Gastroesophageal sphincter (tissue), 4 donors: ENCODE data around the gene ZNRF3. TPM values are rescaled to one million over a fixed set of nuclear protein-coding genes. Genes with fewer than 3 reads are reported as not detected.
"Not testable (repeated sequence)": the region's sequence is repeated elsewhere in the genome, so short reads cannot be mapped to it uniquely, and the experiment has no call there.

Source experiments
- ATAC-seq: fragments of 150-250 bp; one replicate; pipeline ENCODE4 v1.9.1; 2016; ENCODE audit warnings: mild to moderate bottlenecking, moderate library complexity
- H3K27ac ChIP-seq, 4 donors: fragments of 200-600 bp; sonication (generic) in 3 of 4; 1 replicate in 3 of 4; 2 replicates in 1 of 4; pipeline ENCODE4 v1.5.1; 2016 to 2019
- H3K27me3 ChIP-seq: fragments of 200-600 bp; sonication (generic); one replicate; pipeline ENCODE4 v1.5.1; 2019
- H3K36me3 ChIP-seq, 2 donors: fragments of 200-600 bp; sonication (generic); one replicate each; pipeline ENCODE4 v1.5.1; 2019; ENCODE audit warnings: control low read depth in 1 of 2
- H3K4me1 ChIP-seq, 3 donors: fragments of 200-600 bp; sonication (generic); 1 replicate in 2 of 3; 2 replicates in 1 of 3; pipeline ENCODE4 v1.5.1; 2016 to 2019; ENCODE audit warnings: control low read depth in 2 of 3
- H3K4me3 ChIP-seq, 2 donors: fragments of 200-600 bp; sonication (generic); one replicate each; pipeline ENCODE4 v1.5.1; 2019; ENCODE audit warnings: mild to moderate bottlenecking in 1 of 2, moderate library complexity in 1 of 2
- H3K9me3 ChIP-seq, 3 donors: fragments of 200-600 bp; sonication (generic); one replicate each; pipeline ENCODE4 v1.5.1; 2017 to 2019; ENCODE audit warnings: control low read depth in 2 of 3
- EP300 ChIP-seq: sonication (generic); formaldehyde crosslinking; IDR thresholded peaks from one replicate; pipeline ENCODE4 v1.6.1; 2017; ENCODE audit warnings: antibody characterized with exemption, mild to moderate bottlenecking
- POLR2A ChIP-seq, 2 donors: fragments of 450-650 bp; IDR thresholded peaks; one replicate each; pipeline ENCODE4 v1.6.1; 2017; ENCODE audit warnings: antibody characterized with exemption in 2 of 2, mild to moderate bottlenecking in 2 of 2, moderate library complexity in 1 of 2
- POLR2AphosphoS5 ChIP-seq: sonication (generic); formaldehyde crosslinking; IDR thresholded peaks from one replicate; pipeline ENCODE4 v1.6.1; 2017; ENCODE audit warnings: antibody characterized with exemption
- WGBS, 2 donors: methylation state at CpG; one replicate each; pipeline ENCODE4 v1.1.5; 2018; ENCODE audit warnings: low coverage in 1 of 2; 5-methylcytosine and 5-hydroxymethylcytosine counted together
- total RNA-seq, 4 donors: library from RNA; depleted of rRNA; stranded (reverse); fragments of >200 nt; gene quantifications; one replicate each; pipeline ENCODE4 v1.1.0, GENCODE V29; 2016
- TF ChIP-seq, protein P1 (sequence below), 4 experiments: fragments of 200-600 bp in 2 of 4; fragments of 450-650 bp in 2 of 4; sonication (generic) in 1 of 4; IDR thresholded peaks; one replicate each; pipeline ENCODE4 v1.5.1; 2017 to 2019; ENCODE audit warnings: antibody characterized with exemption in 4 of 4, mild to moderate bottlenecking in 2 of 4, moderate library complexity in 2 of 4

ZNRF3 gene
- total RNA-seq, 4 donors from 2014 or later: 14.8 to 27.7 (median 19.8) TPM

DNA sequence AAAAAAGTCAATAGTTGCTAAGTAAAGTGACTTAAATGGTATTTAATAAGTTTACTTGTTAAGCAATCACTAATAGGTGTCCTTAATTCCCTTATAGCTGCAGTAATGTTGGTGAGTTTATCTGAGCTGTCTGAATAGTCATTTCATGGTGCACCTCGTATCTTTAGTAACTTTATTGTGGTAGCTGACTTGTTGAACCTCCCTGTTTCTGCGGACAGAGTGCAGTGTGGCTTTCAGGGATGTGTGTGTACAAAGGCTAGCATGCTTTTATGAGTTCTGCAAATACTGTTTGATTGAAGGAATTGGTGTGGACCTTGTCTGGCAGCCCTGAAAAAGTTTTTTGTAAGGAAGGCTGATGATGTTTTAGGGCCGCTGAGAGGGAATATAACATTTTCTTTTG lies 2.6 kb downstream of the ZNRF3 start:
- no peaks in the 10 kb centered on the region for H3K27me3 ChIP-seq
- H3K4me1 ChIP-seq: peaks cover 0 to 55% (median 0%) of the 10 kb centered on the region in 3 donors
- TF ChIP-seq POLR2A (IDR thresholded peaks at IDR 0.05): no peak
- TF ChIP-seq, protein P1, sequence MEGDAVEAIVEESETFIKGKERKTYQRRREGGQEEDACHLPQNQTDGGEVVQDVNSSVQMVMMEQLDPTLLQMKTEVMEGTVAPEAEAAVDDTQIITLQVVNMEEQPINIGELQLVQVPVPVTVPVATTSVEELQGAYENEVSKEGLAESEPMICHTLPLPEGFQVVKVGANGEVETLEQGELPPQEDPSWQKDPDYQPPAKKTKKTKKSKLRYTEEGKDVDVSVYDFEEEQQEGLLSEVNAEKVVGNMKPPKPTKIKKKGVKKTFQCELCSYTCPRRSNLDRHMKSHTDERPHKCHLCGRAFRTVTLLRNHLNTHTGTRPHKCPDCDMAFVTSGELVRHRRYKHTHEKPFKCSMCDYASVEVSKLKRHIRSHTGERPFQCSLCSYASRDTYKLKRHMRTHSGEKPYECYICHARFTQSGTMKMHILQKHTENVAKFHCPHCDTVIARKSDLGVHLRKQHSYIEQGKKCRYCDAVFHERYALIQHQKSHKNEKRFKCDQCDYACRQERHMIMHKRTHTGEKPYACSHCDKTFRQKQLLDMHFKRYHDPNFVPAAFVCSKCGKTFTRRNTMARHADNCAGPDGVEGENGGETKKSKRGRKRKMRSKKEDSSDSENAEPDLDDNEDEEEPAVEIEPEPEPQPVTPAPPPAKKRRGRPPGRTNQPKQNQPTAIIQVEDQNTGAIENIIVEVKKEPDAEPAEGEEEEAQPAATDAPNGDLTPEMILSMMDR (IDR thresholded peaks at IDR 0.05): no peak
- no peak for TF ChIP-seq POLR2AphosphoS5
- no peak for TF ChIP-seq EP300
- no peak overlapping the region for H3K4me3 ChIP-seq
- H3K27ac ChIP-seq: no peak overlapping the region
- 53 to 71% methylated on average over 3 of the region's 3 CpGs for WGBS, 2 donors
- ATAC-seq: no peak
- H3K9me3 ChIP-seq: no peaks in the 10 kb centered on the region
- H3K36me3 ChIP-seq: no peaks in the 10 kb centered on the region

DNA sequence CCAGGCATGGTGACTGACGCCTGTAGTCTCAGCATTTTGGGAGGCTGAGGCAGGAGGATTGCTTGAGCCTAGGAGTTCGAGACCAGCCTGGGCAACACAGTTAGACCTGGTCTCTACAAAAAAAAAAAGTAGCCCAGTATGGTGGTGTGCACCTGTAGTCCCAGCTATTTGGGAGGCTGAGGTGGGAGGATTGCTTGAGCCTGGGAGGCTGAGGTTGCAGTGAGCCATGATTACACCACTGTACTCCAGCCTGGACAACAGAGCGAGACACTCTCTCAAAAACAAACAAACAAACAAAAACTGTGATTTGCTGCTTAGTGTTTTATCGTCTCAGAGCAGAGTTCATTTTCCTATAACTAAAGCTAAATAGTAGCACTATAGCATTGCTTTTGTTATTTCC lies 3.3 kb downstream of the ZNRF3 start:
- WGBS, 2 donors: 90 to 93% methylated on average over 2 to 4 of the region's 4 CpGs
- peaks cover 0 to 61% (median 0%) of the 10 kb centered on the region in 3 donors for H3K4me1 ChIP-seq
- ATAC-seq, H3K27ac ChIP-seq, H3K9me3 ChIP-seq, H3K36me3 ChIP-seq, H3K27me3 ChIP-seq, H3K4me3 ChIP-seq: not testable (repeated sequence)

DNA sequence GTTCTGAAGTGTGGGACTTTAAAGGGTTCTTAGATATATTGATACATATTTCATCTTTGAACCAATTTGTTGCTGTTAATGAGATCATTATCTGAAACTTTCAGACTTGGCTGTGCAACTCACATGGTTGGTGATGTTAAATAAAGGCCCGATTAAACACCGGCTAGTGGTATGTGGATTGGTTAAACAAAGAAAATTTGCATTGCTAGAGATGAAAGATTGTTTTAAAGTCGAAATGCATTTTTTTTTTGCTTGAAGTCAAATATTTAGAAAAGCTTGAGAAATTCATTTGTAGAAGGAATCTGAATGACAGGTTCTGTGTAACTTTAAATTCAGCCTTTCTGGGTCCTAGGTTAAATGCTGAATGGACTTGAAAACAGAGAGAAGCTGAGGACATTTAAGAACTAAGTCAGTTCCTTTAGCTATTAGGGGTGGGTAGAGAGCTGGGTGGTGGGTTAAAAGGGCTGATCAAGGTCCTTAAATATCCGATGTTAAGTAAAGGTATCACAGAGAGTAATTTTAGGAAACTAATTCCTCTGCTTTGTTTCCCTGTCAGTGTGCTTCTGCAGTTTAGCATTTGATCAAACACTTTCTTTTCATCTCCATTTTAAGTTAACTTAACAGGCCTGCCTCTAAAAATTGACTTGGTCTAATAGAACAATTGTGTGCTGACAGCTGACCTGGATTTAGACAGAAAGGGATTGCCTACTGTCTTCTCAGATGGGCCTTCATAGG lies 4.5 kb downstream of the ZNRF3 start:
- no peak for TF ChIP-seq POLR2A (IDR thresholded peaks at IDR 0.05)
- TF ChIP-seq, protein P1 (IDR thresholded peaks at IDR 0.05): no peak
- TF ChIP-seq EP300: no peak
- no peak for TF ChIP-seq POLR2AphosphoS5
- 29 to 64% methylated on average over 4 of the region's 4 CpGs for WGBS, 2 donors
- Histone ChIP-seq H3K27me3 (no peaks in the 10 kb centered on the region), H3K4me1 (peaks cover 0 to 67% (median 0%) of the 10 kb centered on the region in 3 donors), H3K36me3 (no peaks in the 10 kb centered on the region), H3K27ac (no peak overlapping the region), H3K9me3 (no peaks in the 10 kb centered on the region), H3K4me3 (no peak overlapping the region)
- no peak for ATAC-seq

DNA sequence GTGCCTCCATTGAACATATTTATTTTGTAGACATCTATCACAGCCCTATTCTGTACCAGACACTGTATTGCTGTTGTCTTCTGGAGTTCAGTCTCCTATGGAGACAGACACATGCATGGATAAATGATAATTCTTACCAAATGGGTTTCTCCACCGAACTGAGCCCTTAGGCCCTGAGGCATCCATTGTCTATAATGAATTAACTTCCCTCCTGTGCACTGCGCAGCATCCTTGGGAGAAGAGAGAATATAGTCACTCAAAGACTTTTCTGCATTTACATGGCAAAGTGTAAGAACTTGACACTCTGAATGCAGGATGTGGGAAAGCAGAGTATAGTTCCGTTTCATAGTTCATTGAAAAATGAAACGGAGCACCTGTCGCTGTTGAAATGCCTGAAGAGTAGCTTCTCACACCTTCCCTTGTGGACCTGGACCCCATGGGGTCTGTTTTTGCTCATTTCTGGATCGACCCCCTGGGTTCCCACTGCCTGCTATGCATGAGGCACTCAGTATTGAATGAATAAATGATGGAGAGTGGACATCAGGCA lies 6.2 kb downstream of the ZNRF3 start:
- ATAC-seq: no peak
- Histone ChIP-seq H3K27ac (no peak overlapping the region), H3K27me3 (no peaks in the 10 kb centered on the region), H3K9me3 (no peaks in the 10 kb centered on the region), H3K4me3 (no peak overlapping the region), H3K36me3 (no peaks in the 10 kb centered on the region), H3K4me1 (peaks cover 0 to 73% (median 0%) of the 10 kb centered on the region in 3 donors)
- 89 to 100% methylated on average over 5 to 6 of the region's 6 CpGs for WGBS, 2 donors
- TF ChIP-seq EP300 (no peak), POLR2A (IDR thresholded peaks at IDR 0.05) (no peak), POLR2AphosphoS5 (no peak)
- TF ChIP-seq, protein P1 (IDR thresholded peaks at IDR 0.05): no peak

DNA sequence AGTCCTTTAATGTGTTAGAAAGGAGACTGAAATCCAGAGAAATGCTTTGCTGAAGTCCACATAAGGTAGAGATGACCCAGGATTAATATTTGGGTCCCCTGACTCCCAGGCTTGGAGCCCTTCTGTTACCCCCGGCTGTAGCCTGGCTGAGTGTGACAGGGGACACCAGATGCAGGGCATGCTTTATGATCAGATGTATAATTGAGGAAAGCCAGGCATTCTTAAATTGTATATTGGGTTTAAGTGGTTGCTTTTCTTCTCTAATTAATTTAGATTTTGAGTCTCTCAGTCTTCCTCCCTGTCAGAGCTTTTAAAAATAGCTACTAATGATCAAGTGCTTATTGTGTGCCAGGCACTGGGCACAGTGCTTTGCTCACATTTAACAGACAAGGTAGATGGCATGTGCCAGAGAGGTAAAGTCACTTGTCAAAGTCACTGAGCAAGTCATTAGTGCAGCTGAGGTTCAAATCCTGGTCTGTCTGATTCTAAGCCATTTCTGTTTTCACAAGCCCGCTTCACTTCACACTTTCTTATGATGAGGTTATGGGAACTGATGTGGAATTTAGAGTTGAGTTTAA lies 7.9 kb downstream of the ZNRF3 start:
- no peak for ATAC-seq
- Histone ChIP-seq H3K9me3 (no peaks in the 10 kb centered on the region), H3K36me3 (no peaks in the 10 kb centered on the region), H3K27me3 (no peaks in the 10 kb centered on the region), H3K4me1 (peaks cover 0 to 57% (median 0%) of the 10 kb centered on the region in 3 donors), H3K4me3 (no peak overlapping the region), H3K27ac (no peak overlapping the region)
- TF ChIP-seq POLR2AphosphoS5 (no peak), POLR2A (IDR thresholded peaks at IDR 0.05) (no peak), EP300 (no peak)
- TF ChIP-seq, protein P1 (IDR thresholded peaks at IDR 0.05): no peak
- WGBS, 2 donors: 81 to 83% methylated on average over 1 to 2 of the region's 2 CpGs
